ENCODE data around the gene CPB2.

Gene CPB2

GRCh38 chr13:46116653-46117502 is 12.0 kb upstream of the CPB2 start:
- TF ChIP-seq, protein P1, sequence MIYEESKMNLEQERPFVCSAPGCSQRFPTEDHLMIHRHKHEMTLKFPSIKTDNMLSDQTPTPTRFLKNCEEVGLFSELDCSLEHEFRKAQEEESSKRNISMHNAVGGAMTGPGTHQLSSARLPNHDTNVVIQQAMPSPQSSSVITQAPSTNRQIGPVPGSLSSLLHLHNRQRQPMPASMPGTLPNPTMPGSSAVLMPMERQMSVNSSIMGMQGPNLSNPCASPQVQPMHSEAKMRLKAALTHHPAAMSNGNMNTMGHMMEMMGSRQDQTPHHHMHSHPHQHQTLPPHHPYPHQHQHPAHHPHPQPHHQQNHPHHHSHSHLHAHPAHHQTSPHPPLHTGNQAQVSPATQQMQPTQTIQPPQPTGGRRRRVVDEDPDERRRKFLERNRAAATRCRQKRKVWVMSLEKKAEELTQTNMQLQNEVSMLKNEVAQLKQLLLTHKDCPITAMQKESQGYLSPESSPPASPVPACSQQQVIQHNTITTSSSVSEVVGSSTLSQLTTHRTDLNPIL (CRISPR knock-in tag; IDR thresholded peaks at IDR 0.05; ENCODE audit: low read depth): no peak
- TF ChIP-seq ZNF70 (CRISPR knock-in tag; IDR thresholded peaks at IDR 0.05) (no peak), TCF4 (CRISPR knock-in tag; IDR thresholded peaks at IDR 0.05; ENCODE audit: borderline replicate concordance) (no peak), TOX (CRISPR knock-in tag; IDR thresholded peaks at IDR 0.05; ENCODE audit: borderline replicate concordance) (no peak), ZFP30 (CRISPR knock-in tag; IDR thresholded peaks at IDR 0.05) (no peak), RARB (CRISPR knock-in tag; IDR thresholded peaks at IDR 0.05) (no peak), TSHZ2 (CRISPR knock-in tag; IDR thresholded peaks at IDR 0.05) (no peak), GLIS3 (CRISPR knock-in tag; IDR thresholded peaks at IDR 0.05) (no peak), CSDC2 (CRISPR knock-in tag; IDR thresholded peaks at IDR 0.05) (no peak), ISL1 (CRISPR knock-in tag; IDR thresholded peaks at IDR 0.05) (no peak), ZFP3 (CRISPR knock-in tag; IDR thresholded peaks at IDR 0.05) (no peak)
- TF ChIP-seq, protein P2, sequence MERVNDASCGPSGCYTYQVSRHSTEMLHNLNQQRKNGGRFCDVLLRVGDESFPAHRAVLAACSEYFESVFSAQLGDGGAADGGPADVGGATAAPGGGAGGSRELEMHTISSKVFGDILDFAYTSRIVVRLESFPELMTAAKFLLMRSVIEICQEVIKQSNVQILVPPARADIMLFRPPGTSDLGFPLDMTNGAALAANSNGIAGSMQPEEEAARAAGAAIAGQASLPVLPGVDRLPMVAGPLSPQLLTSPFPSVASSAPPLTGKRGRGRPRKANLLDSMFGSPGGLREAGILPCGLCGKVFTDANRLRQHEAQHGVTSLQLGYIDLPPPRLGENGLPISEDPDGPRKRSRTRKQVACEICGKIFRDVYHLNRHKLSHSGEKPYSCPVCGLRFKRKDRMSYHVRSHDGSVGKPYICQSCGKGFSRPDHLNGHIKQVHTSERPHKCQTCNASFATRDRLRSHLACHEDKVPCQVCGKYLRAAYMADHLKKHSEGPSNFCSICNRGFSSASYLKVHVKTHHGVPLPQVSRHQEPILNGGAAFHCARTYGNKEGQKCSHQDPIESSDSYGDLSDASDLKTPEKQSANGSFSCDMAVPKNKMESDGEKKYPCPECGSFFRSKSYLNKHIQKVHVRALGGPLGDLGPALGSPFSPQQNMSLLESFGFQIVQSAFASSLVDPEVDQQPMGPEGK (CRISPR knock-in tag; IDR thresholded peaks at IDR 0.05; ENCODE audit: borderline replicate concordance): no peak
- ATAC-seq: no peak

DNA sequence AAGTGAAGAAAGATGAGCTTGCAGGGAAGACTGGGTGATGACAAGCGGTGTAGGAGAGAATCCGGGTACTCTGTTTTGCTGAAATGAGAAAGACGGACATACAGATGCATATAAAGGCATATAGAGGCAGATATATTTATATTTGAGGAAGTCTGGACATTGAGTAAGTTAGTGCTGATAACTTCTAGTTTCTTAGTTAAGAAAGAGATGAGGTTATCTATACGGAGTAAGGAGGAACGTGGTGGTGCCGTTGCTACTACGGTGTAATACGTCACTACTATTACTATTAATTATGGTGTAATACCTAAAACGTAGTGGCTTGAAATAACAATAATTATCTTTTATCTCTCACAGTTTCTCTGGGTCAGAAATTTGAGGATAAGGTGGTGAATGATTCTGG is 9.8 kb upstream of the CPB2 start:
- no peak for ATAC-seq
- TF ChIP-seq ZC3H10 (CRISPR knock-in tag; IDR thresholded peaks at IDR 0.05) (no peak), PPARA (CRISPR knock-in tag; IDR thresholded peaks at IDR 0.05; ENCODE audit: borderline replicate concordance) (no peak), TOX (CRISPR knock-in tag; IDR thresholded peaks at IDR 0.05; ENCODE audit: borderline replicate concordance) (no peak), ZFP3 (CRISPR knock-in tag; IDR thresholded peaks at IDR 0.05) (no peak), ARNTL (CRISPR knock-in tag; IDR thresholded peaks at IDR 0.05; ENCODE audit: borderline replicate concordance, low read depth) (no peak), OSR1 (CRISPR knock-in tag; IDR thresholded peaks at IDR 0.05) (no peak), ZNF8 (CRISPR knock-in tag; IDR thresholded peaks at IDR 0.05) (no peak), TSHZ2 (CRISPR knock-in tag; IDR thresholded peaks at IDR 0.05) (no peak), ESRRG (CRISPR knock-in tag; IDR thresholded peaks at IDR 0.05) (no peak), RARB (CRISPR knock-in tag; IDR thresholded peaks at IDR 0.05) (no peak)
- TF ChIP-seq, protein P2 (CRISPR knock-in tag; IDR thresholded peaks at IDR 0.05; ENCODE audit: borderline replicate concordance): no peak
- TF ChIP-seq, protein P3, sequence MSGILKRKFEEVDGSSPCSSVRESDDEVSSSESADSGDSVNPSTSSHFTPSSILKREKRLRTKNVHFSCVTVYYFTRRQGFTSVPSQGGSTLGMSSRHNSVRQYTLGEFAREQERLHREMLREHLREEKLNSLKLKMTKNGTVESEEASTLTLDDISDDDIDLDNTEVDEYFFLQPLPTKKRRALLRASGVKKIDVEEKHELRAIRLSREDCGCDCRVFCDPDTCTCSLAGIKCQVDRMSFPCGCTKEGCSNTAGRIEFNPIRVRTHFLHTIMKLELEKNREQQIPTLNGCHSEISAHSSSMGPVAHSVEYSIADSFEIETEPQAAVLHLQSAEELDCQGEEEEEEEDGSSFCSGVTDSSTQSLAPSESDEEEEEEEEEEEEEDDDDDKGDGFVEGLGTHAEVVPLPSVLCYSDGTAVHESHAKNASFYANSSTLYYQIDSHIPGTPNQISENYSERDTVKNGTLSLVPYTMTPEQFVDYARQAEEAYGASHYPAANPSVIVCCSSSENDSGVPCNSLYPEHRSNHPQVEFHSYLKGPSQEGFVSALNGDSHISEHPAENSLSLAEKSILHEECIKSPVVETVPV (CRISPR knock-in tag; IDR thresholded peaks at IDR 0.05): no peak
